ENCODE measurements around the gene GCC2. TPM values are rescaled to one million over a fixed set of nuclear protein-coding genes. Genes with fewer than 3 reads are reported as not detected.

Gene GCC2
- total and polyA plus RNA-seq, 2 of the 8 experiments (the other 6 are each of a cell fraction or from before 2014, with no cell fraction given) = 4.6 to 54.9 TPM

DNA sequence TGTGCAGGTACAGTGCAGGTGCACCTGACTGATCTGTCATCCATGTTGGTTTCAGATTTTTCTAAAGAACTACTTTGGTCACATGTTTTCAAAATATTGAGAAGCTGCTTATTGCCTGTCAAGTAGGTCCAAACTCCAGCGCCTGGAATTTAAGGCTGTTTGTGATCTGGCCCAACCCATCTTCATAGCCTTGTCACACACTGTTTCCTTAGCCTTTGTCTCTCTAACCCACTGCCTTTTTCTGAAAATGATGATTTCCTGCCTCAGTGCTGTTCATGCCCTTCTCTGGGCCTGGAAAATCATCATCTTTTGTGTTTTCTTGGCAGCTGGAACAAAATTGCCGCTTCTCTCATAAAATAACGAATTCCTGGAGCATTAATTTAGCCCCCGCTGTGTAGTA lies 92.4 kb downstream of the GCC2 start:
- Histone ChIP-seq H2BK120ac (replicated peaks; ENCODE audit: low read depth, low read length) (no peak overlapping the region), H4K5ac (ENCODE audit: insufficient read length, low read depth, low read length) (no peak overlapping the region), H3K4ac (replicated peaks; ENCODE audit: insufficient read length, low read depth, low read length) (no peak overlapping the region), H3K27ac (ENCODE audit: low read depth, low read length) (no peak overlapping the region), H3K9ac (replicated peaks in 1 of 4; ENCODE audit: extremely low read depth in 1 of 4, low read depth in 3 of 4, low read length in 3 of 4) (no peak overlapping the region), H3K27me3 (replicated peaks in 1 of 4; ENCODE audit: control insufficient read depth in 3 of 4, extremely low read depth in 1 of 4, insufficient read depth in 3 of 4, low read length in 3 of 4) (no peaks in the 10 kb centered on the region), H3K4me3 (ENCODE audit: extremely low read depth in 1 of 4, insufficient read depth in 2 of 4, low read depth in 3 of 4, low read length in 4 of 4) (no peak overlapping the region), H2BK12ac (ENCODE audit: low read depth, low read length) (no peak overlapping the region), H3K36me3 (ENCODE audit: control insufficient read depth in 2 of 4, insufficient read depth in 4 of 4, low read length in 3 of 4) (no peaks in the 10 kb centered on the region), H2AFZ (ENCODE audit: low read length) (no peak overlapping the region), H3K56ac (replicated peaks; ENCODE audit: insufficient read length, low read depth, low read length) (no peak overlapping the region), H2BK15ac (ENCODE audit: low read length) (no peak overlapping the region), H3K4me1 (replicated peaks in 1 of 4; ENCODE audit: control insufficient read depth in 3 of 4, insufficient read depth in 4 of 4, low read length in 3 of 4) (peaks cover 0 to 3% (median 0%) of the 10 kb centered on the region in 4 experiments; a peak in 1 of 7 replicates), H3K79me1 (ENCODE audit: low read depth, low read length) (peaks cover 4% of the 10 kb centered on the region), H4K91ac (replicated peaks; ENCODE audit: insufficient read length, low read length) (no peak overlapping the region), H2AK5ac (ENCODE audit: low read depth, low read length) (no peak overlapping the region), H2BK5ac (ENCODE audit: low read depth, low read length) (no peak overlapping the region), H3K9me3 (ENCODE audit: insufficient read depth in 2 of 2, low read depth in 1 of 2, low read length in 1 of 2) (peaks cover 0 to 8% of the 10 kb centered on the region in 2 experiments; a peak in 3 of 4 replicates), H3K23me2 (ENCODE audit: low read depth, low read length) (no peaks in the 10 kb centered on the region), H3K23ac (ENCODE audit: insufficient read length) (no peak overlapping the region), H3K14ac (ENCODE audit: insufficient read length) (no peak overlapping the region), H4K20me1 (replicated peaks in 1 of 2; ENCODE audit: control insufficient read depth in 1 of 2, insufficient read depth in 2 of 2, low read length in 2 of 2) (no peaks in the 10 kb centered on the region), H2BK20ac (ENCODE audit: low read length) (no peak overlapping the region), H4K8ac (ENCODE audit: extremely low read depth, insufficient read depth, low read length) (no peak overlapping the region), H3K4me2 (ENCODE audit: insufficient read depth in 1 of 2, low read depth in 2 of 2, low read length in 2 of 2) (no peak overlapping the region), H3K79me2 (ENCODE audit: control insufficient read depth in 1 of 2, insufficient read depth in 2 of 2, low read length in 2 of 2) (peaks cover 2 to 62% of the 10 kb centered on the region in 2 experiments; a peak in 3 of 4 replicates), H3K18ac (ENCODE audit: extremely low read depth, low read length) (no peak overlapping the region)
- 100% methylated on average over 4 of the region's 4 CpGs; no CpG with 5 or more reads in 1 of the 2 experiments for WGBS, 2 experiments (ENCODE audit: extremely low coverage in 1 of 2, insufficient coverage in 1 of 2, insufficient read length in 1 of 2, insufficient replicate concordance in 2 of 2, low coverage in 1 of 2, low lambda C conversion rate in 2 of 2, missing lambda C conversion rate in 1 of 2)
- TF ChIP-seq SAP30 (IDR thresholded peaks at IDR 0.05; ENCODE audit: insufficient read depth, insufficient replicate concordance, low read length) (no peak), EZH2 (IDR thresholded peaks at IDR 0.05; ENCODE audit: low read depth, low read length, severe bottlenecking) (no peak), SIRT6 (IDR thresholded peaks at IDR 0.05; ENCODE audit: low read length) (no peak)
- TF ChIP-seq, protein P1, sequence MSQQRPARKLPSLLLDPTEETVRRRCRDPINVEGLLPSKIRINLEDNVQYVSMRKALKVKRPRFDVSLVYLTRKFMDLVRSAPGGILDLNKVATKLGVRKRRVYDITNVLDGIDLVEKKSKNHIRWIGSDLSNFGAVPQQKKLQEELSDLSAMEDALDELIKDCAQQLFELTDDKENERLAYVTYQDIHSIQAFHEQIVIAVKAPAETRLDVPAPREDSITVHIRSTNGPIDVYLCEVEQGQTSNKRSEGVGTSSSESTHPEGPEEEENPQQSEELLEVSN (IDR thresholded peaks at IDR 0.05) = no peak
- ChIA-PET CTCF (ENCODE audit: partially characterized antibody) (interaction anchor here (0.9 to 2.0 kb wide), 5 partner anchors 8 to 95 kb away, joined by 3 to 5 read pairs (median 5); no protein-coding TSS in a partner anchor), POLR2A (ENCODE audit: partially characterized antibody) (interaction anchor here (1.7 kb wide), 1 partner anchor 8 kb away, joined by 5 read pairs; no protein-coding TSS in a partner anchor)
- FAIRE-seq (no peak), DNase-seq (ENCODE audit: low read depth in 1 of 2, low spot score in 2 of 2) (no peak)
